DMS153 treated with DMSO at 0.1 percent for 48 hours (cell line): ENCODE measurements around the gene JAKMIP1.

Source experiments
- DNase-seq: peaks from one replicate; lab custom pipeline; 2025; ENCODE audit not compliant: unreplicated experiment; lab: John Stamatoyannopoulos, UW

JAKMIP1 gene

DNA sequence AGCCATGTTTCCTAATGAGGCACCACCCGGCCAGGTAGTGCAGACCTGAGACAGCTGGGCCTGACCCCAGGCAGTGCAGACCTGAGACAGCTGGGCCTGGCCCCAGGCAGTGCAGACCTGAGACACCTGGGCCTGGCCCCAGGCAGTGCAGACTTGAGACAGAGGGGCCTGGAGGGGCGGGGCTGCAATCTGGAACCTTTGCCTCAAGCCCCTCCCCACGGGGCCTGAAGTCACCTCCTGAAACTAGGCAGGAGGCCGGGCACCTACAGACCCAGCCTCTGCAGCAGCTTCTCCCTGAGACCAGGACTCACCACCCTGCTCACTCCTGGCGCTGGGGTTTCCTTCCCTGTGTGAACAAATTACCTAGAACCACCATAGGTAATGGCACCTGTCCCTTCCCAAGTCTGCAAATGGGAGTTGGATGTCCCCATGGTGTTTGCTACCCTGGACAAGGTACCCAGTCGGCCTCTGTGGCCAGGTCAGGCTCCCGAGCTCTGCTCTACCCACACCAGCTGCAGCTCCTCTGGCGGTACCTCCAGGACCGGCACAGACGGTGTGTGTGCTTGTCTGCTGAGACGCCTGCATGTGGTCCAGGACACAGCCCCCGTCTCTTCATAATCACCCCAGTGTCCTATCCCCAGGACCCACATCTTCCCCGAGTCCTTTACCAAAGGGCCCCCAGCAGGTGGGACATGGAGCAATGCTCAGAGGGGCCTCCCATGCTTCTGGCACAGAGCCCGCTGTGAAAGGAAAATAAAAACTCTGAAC lies 129.0 kb downstream of the JAKMIP1 start:
- no peak for DNase-seq

DNA sequence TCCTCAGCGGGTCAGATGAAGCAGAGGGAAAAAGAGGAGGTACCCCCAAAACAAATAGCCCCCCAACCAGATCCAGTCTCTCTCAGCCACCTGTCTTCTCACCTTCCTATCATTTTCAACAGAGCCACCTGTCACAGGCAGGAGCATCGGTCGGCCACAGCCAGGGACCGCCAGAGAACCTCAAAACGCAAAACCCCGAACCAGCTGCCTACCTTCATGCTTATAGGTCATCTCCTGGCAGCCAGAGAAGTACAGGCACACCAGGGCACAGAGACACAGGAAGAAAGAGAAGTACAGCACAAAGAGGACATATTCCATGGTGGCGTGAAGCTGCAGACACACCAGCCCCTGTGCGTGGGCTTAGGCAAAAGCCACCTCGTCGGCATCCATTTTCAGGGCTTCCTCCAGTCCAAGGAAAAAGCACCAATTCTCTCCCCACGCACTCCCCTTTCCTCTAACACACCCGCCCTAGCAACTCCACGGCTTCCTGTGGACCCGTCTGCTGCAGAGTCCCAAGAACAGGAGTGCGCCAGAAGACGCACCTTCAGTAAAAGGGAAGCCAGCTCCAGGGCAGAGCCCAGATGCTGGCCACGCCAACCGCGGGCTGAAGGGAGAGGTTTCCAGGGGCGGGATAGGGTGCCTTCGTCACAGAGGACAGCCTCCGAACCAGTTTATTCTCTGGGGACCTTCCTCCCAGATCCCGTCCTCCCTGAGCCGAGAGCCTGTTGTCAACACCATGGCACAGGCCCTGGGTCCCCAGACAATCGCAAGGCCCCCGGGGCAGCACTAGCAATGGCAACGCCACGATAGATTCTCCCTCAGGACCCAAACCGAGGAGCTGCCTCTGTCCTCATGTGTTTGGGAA lies 130.3 kb downstream of the JAKMIP1 start:
- DNase-seq: no peak

DNA sequence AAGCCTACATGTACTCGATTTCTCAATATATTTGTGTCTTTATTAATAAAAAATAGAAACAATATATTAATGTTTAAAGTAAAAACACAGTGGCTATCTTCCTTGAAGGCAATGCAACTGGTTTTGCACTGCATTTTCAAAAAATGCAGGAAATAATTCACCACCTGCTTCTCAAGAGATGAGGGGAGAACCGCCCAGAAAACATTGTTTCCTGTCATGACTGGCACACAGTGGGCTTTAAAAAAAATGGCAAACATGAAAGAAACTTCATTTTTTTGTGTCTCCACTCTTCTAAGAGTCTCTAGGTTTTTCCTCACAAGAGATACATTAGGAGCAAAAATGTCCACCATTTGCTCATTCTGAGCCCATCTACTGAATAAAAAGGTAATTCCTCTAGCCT lies 131.4 kb downstream of the JAKMIP1 start:
- no peak for DNase-seq

DNA sequence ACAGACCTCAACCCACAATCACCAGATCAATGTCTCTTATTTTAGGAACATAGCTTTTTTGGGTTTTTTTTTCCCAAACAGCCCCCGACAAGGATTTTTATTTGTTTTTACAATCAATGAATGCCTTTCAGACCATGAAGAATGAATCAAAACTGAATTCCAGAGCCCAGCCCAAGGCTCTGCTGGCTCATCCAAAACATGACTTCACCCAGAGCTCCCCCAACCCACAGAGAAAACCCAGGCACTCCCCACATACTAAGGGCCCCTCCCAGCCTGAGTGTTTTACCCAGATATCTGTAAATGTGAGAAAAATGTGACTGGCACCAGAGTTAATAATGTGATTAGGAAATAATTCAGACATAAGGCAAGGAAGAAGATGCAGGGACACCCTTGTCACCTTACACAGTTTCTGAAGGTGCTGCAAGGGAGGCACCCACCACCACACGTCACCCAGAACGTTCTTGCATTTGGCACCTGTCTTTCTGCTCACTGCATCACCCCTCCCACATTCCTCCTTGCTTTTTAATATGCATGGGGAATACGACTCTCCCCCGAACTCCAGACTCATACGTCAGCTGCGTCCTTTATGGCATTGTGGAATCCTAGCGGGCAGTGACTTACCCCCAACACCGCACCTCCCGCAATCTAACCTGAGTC lies 134.3 kb downstream of the JAKMIP1 start:
- DNase-seq: no peak

DNA sequence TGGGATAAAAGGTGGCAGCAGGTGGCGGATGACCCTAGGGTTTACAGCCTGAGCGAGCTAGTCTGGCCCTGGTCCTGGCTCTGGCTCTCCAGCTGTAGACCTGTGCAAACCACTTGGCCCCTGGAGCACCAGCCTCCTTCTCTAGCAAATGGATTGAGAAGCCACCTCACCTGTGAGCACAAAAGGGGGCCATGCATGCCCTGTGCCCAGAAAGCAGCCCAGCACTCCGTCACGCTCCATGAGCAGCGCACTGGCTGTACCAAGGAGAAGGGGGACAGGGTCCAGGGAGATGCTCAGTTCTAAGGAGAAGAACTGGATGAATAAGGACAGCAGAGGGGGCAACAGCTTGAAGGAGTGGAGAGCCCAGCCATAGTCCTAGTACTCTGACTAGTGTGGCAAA lies 135.2 kb downstream of the JAKMIP1 start:
- no peak for DNase-seq

DNA sequence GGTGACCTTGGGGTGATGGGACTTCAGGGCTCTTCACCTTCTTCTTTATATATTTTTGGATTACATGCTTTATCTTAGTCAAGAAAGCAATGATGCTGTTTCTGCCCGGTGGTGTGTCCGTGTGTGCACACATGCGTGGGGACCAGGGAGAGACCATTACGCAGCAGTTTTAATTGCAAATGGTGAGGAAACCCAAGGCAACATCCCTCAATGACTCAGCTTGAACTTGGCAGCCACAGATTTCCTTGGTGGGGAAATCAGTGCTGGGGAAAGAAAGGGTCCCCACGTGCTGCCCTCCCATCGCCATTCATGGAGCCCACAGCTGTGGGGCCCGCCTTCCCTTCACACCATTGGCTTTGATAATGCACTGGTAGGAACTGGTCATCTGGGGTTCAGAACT lies 136.0 kb downstream of the JAKMIP1 start:
- no peak for DNase-seq

DNA sequence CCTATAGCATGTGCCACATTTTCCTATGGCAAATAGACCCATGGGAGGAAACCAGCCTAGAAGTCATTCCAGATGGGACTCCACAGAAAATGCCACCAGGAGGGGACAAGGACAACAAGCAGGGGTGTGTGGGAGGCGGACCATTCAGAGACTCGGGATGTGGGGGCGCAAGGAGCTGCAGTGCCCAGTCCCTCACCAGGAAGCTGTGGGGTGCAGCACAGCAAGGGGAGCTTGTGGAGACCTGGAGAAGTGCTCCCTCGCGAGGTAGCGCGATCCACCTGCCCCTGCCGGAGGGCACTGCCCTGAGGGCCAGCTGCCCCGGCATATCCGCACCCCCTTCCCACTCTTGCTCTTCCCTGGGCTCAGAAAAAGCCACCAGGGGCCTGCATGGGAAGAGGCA lies 136.7 kb downstream of the JAKMIP1 start:
- no peak for DNase-seq

DNA sequence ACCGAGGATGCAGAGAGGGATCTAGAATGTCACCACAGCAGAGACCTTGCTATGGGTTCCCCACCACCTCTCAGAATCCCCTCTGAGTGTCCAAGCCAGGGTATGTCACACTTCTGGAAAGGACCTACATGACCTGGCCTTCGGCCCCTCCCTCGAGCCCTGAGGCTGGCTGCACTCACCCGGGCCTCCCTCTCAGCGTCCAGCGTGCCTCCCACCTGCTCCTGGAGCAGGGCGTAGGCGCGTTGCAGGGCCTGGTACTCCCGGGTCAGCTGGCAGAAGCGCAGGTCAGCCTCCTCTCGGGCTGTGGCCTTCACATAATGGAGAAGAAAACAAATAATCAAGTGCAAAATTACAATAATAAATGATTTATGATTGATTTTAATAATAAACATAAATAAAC lies 138.2 kb downstream of the JAKMIP1 start:
- DNase-seq: no peak

DNA sequence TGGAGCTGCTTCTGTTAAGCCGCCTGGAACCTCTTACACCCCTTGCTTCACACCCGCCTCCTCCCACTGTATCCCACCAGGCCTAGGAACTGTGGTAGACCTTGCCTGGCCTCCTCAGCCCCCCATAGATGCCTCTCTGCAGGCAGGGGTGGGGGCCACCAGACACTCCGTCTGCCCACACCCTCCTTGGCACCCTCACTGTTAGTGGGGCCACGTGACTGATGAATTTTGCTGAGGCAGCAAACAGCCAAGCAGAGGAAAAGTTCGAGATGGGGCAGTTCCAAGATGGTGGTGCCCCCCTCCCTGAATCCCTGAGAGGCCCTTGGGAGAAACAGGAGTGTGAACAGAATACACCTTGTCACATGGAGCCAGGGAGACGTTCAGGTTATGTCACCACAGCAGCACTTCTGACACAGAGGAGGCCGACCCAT lies 141.0 kb downstream of the JAKMIP1 start:
- DNase-seq: no peak

DNA sequence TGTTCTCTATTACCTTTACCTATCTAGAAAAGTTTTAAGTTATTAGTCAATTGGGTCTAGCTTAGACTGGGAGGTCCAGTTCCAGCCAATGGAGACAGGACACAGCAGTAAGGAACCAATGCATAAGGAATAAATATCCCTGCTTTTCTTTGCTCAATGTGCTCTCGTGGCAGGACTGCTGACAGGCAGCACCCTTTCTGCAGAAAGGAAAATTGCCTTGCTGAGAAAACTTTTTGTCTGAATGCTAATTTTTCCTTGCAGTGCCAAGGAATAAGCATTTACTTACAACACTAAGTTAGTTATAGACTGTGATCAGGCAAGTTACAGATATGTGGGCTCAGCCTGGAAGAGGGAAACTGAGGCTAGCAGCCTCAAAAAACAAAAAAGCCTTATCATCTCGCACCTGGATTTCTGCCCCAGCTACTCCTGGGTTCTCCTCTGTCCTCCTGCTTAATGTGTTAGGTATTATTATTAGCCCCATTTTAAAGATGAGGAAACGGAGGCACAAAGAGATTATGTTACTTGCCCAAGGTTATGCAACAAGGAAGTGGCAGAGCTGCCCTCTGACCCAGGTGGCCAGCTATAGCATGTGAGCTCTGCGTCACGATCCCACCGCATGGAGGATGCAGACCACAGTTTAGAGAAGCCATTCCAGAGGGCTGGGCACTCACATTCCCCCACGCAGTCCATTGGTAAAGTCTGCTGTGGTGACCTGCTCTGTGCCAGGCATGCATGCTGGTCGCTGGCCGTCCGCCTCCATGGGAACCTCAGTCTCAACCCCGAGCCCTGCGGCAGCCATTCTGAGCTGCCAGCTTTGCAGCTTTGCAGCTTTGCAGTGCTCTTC lies 141.6 kb downstream of the JAKMIP1 start:
- DNase-seq: no peak

DNA sequence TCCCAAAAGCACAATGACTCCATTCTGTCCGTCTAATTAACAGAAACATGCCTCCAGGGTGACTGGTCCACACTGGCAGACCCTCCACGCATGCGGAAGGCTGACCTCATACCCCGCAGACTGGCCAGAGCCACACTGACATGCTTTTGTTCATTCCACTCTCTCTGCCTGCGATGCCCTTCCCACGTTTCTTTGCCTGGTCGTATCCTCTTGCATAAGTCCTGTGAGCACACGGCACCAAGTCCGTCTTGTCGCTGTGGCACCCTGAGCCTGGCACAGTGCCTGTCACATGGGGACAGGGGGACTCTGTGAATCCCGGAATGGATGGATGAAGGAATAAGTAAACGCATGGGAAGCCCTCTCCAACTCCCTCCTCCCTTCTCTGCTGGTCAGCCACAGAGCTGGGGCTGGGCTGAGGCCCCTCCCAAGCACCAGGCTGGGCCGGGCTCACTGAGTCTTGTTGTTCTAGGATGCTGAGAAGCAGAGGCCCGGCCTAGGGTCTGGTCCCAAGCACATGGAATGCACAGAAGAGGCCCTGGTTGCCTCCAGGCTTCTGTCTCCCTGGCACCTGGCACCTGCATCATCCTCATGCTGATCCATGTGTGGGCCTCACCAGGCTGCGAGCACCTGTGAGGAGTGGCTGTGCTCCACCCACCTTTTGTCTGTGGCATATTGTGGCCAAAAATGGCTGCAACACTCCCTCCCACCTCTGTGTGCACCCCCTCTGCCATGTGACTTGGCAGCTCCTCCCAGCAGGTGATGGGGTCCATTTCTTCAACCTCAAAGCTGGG lies 143.2 kb downstream of the JAKMIP1 start:
- DNase-seq: no peak

DNA sequence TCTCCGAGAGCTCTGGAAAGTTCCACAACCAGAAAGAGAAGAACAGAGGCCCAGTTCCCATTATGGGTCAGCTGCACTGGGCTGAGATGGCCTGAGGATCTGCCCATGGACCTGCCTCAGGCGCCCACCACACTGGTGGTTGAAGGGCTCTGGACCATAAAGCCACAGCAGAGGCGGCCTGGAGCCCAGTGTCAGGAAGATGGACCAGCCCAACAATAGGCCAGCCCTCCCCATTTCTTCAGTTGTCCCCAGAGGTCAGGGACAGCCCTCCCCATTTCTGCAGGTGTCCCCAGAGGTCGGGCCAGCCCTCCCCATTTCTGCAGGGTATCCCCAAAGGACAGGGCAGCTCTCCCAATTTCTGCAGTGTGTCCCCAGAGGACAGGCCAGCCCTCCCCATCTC lies 144.9 kb downstream of the JAKMIP1 start:
- DNase-seq: no peak

DNA sequence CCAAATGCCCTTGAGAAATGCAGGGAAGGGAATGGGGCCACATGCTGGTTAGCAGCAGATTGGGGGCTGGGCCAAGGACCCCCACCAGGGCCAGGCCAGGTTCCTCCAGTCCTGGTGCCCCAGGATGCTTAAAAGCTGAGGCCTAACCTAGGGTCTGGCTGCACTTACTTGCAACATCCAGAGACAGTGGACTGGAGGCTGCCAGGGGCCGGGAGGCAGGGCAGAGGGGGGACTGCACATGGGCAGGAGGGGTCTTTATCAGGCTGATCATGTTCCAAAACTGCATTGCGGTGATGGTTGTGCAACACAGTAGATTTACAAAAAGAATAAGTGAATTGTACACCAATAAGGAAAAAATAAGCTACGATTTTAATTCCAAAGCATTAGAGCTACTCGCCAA lies 145.3 kb downstream of the JAKMIP1 start:
- DNase-seq: no peak

DNA sequence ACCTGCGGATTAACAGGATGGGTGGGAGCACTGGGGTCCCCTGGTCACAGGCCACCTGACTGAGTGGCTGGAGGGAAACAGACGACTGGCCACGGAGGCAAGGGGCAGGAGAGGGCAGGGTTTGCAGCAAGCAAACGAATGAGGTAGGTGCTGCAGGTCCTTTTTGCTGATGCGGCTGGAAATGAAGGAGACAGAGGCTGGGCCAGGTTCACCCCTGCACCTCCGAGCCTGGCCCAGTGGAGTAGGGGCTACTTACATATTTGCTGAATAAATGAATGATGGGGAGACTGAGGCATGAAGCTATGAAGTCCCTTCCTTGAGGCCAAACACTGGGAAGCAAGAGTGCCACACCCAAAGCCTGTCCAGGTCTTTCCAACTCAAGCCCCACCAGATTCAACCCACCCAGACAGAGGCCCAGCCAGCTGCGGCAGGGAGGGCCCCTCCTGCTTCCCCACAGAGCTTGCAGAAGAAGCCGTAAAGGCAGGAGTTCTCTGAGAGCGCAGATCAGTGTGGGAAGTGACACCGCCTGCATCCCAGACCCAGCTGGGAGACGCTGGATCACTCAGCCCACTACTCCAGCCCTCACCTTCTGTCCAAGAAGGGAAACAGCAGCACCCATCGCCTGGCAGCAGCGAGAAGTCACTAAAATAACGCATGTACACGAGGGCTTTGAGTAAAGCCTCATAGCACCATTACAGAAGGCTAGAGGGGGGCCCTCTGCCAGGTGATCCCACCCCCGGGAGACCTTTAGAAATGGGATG lies 146.0 kb downstream of the JAKMIP1 start:
- no peak for DNase-seq

DNA sequence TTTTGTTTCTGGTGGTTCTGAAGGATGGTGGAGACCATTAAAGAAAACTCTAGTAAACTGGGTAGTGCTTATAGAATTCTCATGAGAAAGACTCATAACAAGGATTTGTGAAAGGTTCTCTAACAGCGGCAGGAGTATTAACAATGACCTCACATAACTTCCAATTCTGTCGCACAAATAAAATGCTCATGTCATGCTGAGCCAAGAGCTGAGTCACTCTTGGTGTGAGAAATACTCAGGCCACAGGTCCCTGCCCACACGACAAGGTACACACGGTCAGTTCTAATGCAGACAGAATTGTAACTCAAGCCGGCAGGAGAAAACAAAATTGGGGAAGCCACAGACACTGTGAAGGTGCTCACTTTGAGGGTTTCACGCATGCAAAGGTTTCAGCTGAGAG lies 147.7 kb downstream of the JAKMIP1 start:
- DNase-seq: no peak

DNA sequence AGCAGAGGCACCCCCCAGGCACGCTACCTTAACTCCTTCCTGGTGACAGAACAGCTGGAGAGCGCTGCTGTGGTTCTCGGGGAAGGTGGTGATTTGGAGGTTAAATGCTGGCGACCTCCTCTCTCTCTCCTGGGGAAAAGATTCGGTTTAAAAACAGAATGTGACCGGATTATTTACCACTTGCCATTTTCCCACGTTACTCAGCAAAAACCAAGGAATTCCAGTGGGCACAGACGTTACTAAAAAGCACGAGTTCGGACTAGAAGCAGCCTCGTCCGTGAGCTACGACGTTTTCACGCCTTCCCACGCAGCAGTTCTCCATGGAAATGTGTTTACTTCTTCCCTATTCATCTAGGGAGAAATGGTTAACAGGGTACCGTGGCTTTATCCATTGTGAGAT lies 149.8 kb downstream of the JAKMIP1 start:
- no peak for DNase-seq

DNA sequence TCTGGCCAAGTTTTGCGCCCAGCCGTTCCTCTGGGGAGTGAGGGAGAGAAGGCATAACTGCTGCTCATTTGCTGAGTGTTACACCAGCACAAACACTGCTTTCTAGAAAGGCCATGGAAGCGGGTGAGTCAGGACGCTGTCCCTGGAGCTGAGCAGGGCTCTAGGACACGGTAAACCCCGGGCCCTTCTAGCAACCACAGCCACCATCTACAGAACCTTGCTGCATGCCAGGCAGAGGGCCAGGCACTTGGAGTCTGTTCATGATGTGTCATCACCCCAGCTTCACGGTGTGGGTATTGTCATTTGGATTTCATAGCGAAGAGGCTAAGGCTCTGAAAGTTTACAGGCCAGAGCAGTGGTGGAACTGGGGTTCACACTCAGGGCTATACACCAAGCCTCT lies 150.4 kb downstream of the JAKMIP1 start:
- no peak for DNase-seq

DNA sequence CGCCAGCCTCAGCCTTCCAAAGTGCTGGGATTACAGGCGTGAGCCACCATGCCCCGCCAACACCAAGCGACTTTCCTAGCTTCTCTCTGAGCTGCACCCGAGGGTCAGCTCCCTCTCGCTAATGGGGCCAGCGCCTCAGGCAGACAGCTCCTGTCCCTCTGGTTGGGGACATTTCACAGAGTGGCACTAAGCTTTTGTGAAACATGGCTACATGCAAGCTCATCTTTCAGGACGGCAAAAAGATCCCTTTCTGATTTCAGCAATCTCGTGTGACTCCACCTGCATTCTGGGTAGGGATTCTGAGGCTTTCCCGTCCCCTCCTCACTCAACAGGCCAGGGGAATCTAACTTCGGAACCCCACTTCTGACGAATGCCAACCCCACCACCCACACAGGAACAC lies 151.1 kb downstream of the JAKMIP1 start:
- no peak for DNase-seq

DNA sequence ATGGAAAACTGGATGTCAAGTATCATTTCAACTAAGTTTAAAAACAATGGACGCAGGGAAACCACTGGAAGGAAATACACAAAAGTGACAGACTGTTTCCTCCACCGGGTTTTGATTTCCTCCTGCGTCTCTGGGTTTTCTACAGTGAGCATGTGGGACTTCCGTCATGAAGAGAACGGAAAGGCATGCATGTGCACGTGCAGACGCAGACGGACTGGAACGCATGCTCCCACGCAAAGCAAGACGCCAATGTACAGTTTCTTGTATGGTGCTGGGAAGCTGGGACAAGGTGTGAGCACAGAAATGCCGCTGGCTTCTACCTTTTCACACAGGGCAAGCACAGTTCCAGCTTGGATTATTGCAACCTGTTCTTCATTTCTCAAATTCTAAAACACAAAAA lies 151.8 kb downstream of the JAKMIP1 start:
- DNase-seq: no peak
